ENCODE data around the gene ELMO2.

ELMO2 gene

DNA sequence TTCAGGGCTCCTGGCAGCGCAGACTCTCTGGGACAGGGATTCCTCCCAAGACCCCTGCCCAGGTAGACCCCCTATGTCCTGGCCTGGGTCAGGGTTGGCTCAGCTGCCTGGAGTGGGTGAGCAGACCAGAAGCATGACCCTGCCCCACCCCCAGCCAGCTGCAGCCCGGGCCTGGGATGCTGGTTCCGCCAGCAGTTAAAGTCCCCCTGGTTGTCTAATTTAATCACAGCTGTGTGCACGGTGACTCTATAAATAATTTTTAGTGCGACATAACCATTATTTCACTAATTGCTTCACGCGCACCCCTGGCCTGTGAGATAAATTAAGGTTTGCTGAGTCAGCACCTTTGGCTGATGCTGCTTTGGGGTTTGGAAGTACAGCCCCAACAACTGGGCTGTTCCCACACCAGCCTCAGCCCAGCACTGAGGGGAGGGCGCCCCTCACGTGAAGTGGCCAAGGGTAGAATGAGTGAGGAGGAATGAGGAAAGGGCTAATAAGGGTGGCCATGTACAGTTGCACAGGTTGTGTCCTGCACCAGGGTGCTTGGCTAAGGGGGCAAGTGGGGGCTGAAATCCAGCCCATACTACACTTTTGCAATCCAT lies 72.0 kb downstream of the ELMO2 start:
- Histone ChIP-seq H3K9me3 (ENCODE audit: control insufficient read depth, low read length) (no peaks in the 10 kb centered on the region), H4K8ac (ENCODE audit: low read length) (no peak overlapping the region), H2BK120ac (ENCODE audit: low read depth, low read length) (no peak overlapping the region), H2BK12ac (ENCODE audit: low read length in 2 of 2) (no peak overlapping the region), H3K79me1 (replicated peaks; ENCODE audit: low read length, poor library complexity, severe bottlenecking) (no peaks in the 10 kb centered on the region), H3K4me3 (ENCODE audit: insufficient read depth in 1 of 2, low read depth in 1 of 2, low read length in 2 of 2) (no peak overlapping the region), H3K23ac (ENCODE audit: low read length in 2 of 2) (no peak overlapping the region), H3K36me3 (ENCODE audit: control insufficient read depth in 1 of 2, insufficient read depth in 2 of 2, low read depth in 1 of 2, low read length in 2 of 2) (no peaks in the 10 kb centered on the region), H4K91ac (ENCODE audit: low read length) (no peak overlapping the region), H3K4ac (ENCODE audit: low read depth in 1 of 2, low read length in 2 of 2) (no peak overlapping the region), H2AK5ac (ENCODE audit: low read length, severe bottlenecking) (no peak overlapping the region), H3K27me3 (ENCODE audit: control insufficient read depth in 1 of 2, insufficient read depth in 1 of 2, low read length in 2 of 2) (peaks cover 70 to 93% of the 10 kb centered on the region in 2 experiments), H3K27ac (ENCODE audit: low read length, poor library complexity, severe bottlenecking) (no peak overlapping the region), H3K9ac (ENCODE audit: low read length) (no peak overlapping the region), H2BK5ac (ENCODE audit: low read depth, low read length, poor library complexity, severe bottlenecking) (no peak overlapping the region), H3K4me1 (ENCODE audit: control insufficient read depth, insufficient read depth, low read depth, low read length) (peaks cover 6% of the 10 kb centered on the region), H3K14ac (ENCODE audit: low read length in 2 of 2) (no peak overlapping the region), H2AFZ (ENCODE audit: low read depth, low read length) (no peak overlapping the region), H3K18ac (ENCODE audit: low read depth in 1 of 2, low read length in 2 of 2) (no peak overlapping the region), H3K4me2 (ENCODE audit: low read length, poor library complexity, severe bottlenecking) (no peak overlapping the region), H2BK15ac (ENCODE audit: low read depth, poor library complexity, severe bottlenecking) (no peak overlapping the region)
- DNase-seq = no peak
- WGBS = 70% methylated on average over 8 of the region's 9 CpGs

DNA sequence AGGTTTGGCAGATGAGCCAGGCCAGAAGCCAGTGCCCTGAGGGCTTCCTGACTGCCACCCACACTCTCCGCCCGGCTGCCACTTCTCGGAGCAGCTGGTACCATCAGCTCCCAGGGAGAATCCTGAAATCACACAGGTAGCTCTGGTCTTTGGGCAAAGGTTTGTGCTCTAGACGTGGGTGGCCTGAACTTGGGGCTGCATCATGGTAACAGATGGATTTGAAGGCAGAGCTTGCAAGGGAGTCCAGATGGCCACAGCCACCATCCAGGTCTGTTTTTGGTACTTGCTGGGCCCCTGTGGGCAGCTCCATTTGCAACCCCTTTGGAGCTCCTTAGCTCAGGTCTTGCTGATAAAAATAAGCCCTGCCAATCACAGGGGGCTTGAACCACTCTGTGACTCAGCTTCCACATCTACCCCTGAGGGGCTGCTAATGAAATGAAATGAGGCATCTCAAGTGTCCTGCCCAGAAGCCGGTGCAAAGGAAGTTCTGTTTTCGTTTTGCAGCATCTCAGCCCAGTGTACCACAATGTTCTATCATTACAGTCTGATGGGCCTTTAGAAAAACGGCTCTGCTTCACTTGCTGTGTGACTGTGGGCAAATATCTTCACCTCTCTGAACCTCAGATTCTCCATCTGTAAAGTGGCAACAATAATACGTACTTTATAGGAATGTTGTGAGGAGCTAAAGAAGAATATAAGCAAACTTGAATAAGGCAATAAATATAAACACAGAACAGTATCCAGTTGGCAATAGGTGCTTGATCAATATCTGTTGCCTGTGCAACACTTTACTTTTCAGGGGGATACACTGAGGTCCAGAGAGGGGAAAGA lies 73.0 kb downstream of the ELMO2 start:
- Histone ChIP-seq H3K9me3 (ENCODE audit: control insufficient read depth, low read length) (no peaks in the 10 kb centered on the region), H4K91ac (ENCODE audit: low read length) (no peak overlapping the region), H3K4ac (ENCODE audit: low read depth in 1 of 2, low read length in 2 of 2) (no peak overlapping the region), H4K8ac (ENCODE audit: low read length) (no peak overlapping the region), H3K4me1 (ENCODE audit: control insufficient read depth, insufficient read depth, low read depth, low read length) (peaks cover 6% of the 10 kb centered on the region), H2AK5ac (ENCODE audit: low read length, severe bottlenecking) (no peak overlapping the region), H3K18ac (ENCODE audit: low read depth in 1 of 2, low read length in 2 of 2) (no peak overlapping the region), H2BK120ac (ENCODE audit: low read depth, low read length) (no peak overlapping the region), H3K36me3 (ENCODE audit: control insufficient read depth in 1 of 2, insufficient read depth in 2 of 2, low read depth in 1 of 2, low read length in 2 of 2) (no peaks in the 10 kb centered on the region), H3K27me3 (ENCODE audit: control insufficient read depth in 1 of 2, insufficient read depth in 1 of 2, low read length in 2 of 2) (peaks cover 70 to 91% of the 10 kb centered on the region in 2 experiments), H2BK12ac (ENCODE audit: low read length in 2 of 2) (no peak overlapping the region), H3K9ac (ENCODE audit: low read length) (no peak overlapping the region), H3K14ac (ENCODE audit: low read length in 2 of 2) (no peak overlapping the region), H3K4me2 (ENCODE audit: low read length, poor library complexity, severe bottlenecking) (no peak overlapping the region), H2AFZ (ENCODE audit: low read depth, low read length) (no peak overlapping the region), H2BK5ac (ENCODE audit: low read depth, low read length, poor library complexity, severe bottlenecking) (no peak overlapping the region), H3K4me3 (ENCODE audit: insufficient read depth in 1 of 2, low read depth in 1 of 2, low read length in 2 of 2) (no peak overlapping the region), H3K79me1 (replicated peaks; ENCODE audit: low read length, poor library complexity, severe bottlenecking) (no peaks in the 10 kb centered on the region), H3K23ac (ENCODE audit: low read length in 2 of 2) (no peak overlapping the region), H2BK15ac (ENCODE audit: low read depth, poor library complexity, severe bottlenecking) (no peak overlapping the region), H3K27ac (ENCODE audit: low read length, poor library complexity, severe bottlenecking) (no peak overlapping the region)
- no peak for DNase-seq
- WGBS = 80% methylated on average over 7 of the region's 8 CpGs

DNA sequence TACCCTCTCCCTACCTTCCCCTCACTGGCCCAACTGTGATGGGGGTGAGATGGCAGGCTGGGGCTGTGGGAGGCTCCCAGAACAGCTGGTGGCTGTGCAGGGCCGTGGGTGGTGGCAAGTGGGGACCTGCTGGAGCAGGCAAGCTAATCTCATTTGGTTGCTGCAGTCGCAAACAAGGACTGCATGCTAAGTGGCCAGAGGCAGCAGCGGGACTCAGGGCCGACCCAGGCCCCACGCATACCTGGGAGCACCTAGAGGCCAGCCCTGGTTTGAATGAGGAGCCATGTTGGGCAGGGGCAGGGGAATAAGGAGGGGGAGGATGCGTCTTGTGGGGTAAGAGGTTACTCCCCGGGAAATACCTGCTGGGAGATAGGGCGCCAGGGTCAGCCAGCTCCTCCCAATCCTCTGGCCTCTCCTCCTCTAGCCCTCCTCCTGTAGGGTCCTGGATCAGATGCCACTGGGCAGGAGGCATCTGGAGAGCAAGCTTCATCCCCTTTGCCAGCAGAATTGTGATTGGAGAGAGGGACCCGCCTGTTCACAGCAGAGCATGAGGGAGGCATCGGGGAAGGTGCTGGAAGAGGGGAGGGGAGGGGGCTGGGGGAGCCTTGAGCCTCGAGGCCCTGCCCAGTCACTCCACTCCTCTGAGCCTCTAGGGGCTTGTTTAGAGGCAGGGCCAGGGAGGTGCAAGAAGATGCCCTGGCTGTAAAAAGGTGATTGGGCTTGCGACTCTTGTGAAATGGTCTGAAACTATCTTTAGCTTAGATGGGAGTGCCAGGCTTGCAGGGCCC lies 73.8 kb downstream of the ELMO2 start:
- Histone ChIP-seq H4K91ac (ENCODE audit: low read length) (no peak overlapping the region), H3K79me1 (replicated peaks; ENCODE audit: low read length, poor library complexity, severe bottlenecking) (no peaks in the 10 kb centered on the region), H3K23ac (ENCODE audit: low read length in 2 of 2) (no peak overlapping the region), H2AFZ (ENCODE audit: low read depth, low read length) (no peak overlapping the region), H3K27me3 (ENCODE audit: control insufficient read depth in 1 of 2, insufficient read depth in 1 of 2, low read length in 2 of 2) (peaks cover 68 to 90% of the 10 kb centered on the region in 2 experiments), H3K4me2 (ENCODE audit: low read length, poor library complexity, severe bottlenecking) (no peak overlapping the region), H3K4ac (ENCODE audit: low read depth in 1 of 2, low read length in 2 of 2) (no peak overlapping the region), H3K14ac (ENCODE audit: low read length in 2 of 2) (no peak overlapping the region), H2BK120ac (ENCODE audit: low read depth, low read length) (no peak overlapping the region), H3K9me3 (ENCODE audit: control insufficient read depth, low read length) (no peaks in the 10 kb centered on the region), H4K8ac (ENCODE audit: low read length) (no peak overlapping the region), H3K36me3 (ENCODE audit: control insufficient read depth in 1 of 2, insufficient read depth in 2 of 2, low read depth in 1 of 2, low read length in 2 of 2) (no peaks in the 10 kb centered on the region), H2AK5ac (ENCODE audit: low read length, severe bottlenecking) (no peak overlapping the region), H3K4me1 (ENCODE audit: control insufficient read depth, insufficient read depth, low read depth, low read length) (peaks cover 4% of the 10 kb centered on the region), H2BK12ac (ENCODE audit: low read length in 2 of 2) (no peak overlapping the region), H3K9ac (ENCODE audit: low read length) (no peak overlapping the region), H3K4me3 (ENCODE audit: insufficient read depth in 1 of 2, low read depth in 1 of 2, low read length in 2 of 2) (no peak overlapping the region), H3K27ac (ENCODE audit: low read length, poor library complexity, severe bottlenecking) (no peak overlapping the region), H2BK5ac (ENCODE audit: low read depth, low read length, poor library complexity, severe bottlenecking) (no peak overlapping the region), H2BK15ac (ENCODE audit: low read depth, poor library complexity, severe bottlenecking) (no peak overlapping the region), H3K18ac (ENCODE audit: low read depth in 1 of 2, low read length in 2 of 2) (no peak overlapping the region)
- WGBS = 55% methylated on average over 10 of the region's 12 CpGs
- DNase-seq = no peak
